ENCODE measurements around the gene TMEM69. TPM values are rescaled to one million over a fixed set of nuclear protein-coding genes. Genes with fewer than 3 reads are reported as not detected.
"Not testable (repeated sequence)": the region's sequence is repeated elsewhere in the genome, so short reads cannot be mapped to it uniquely, and the experiment has no call there.

TMEM69 gene
- total and polyA plus RNA-seq, 12 donors: 12.9 to 31.0 (median 24.6) TPM

GRCh38 chr1:45687014-45687753, 797 bp upstream of the TMEM69 start:
- Histone ChIP-seq H3K9me3 (no peaks in the 10 kb centered on the region), H3K4me3 (peak overlapping the region; percentile 70 to 95 (median 84)), H3K36me3 (peaks cover 0 to 19% (median 0%) of the 10 kb centered on the region in 9 donors), H3K27me3 (no peaks in the 10 kb centered on the region), H3K27ac (peak overlapping the region; percentile 88 to 98 (median 96)), H3K4me1 (peaks cover 0 to 49% (median 44%) of the 10 kb centered on the region in 9 donors)
- TF ChIP-seq CTCF (IDR thresholded peaks at IDR 0.05): no peak
- ATAC-seq (peak; percentile 94 to 97 (median 95)), DNase-seq (peak; percentile 97)
- 0% methylated on average over 44 of the region's 44 CpGs for WGBS, 2 donors
- intact Hi-C loops (cut with DNase I): loop anchor here in 6 of 10 donors (2.0 to 10.0 kb wide), 8 partner anchors 62 to 338 kb away; partner anchors contain the start of genes IPP (in 4 of the 6), NASP (in 2 of the 6), CCDC163 (in 1 of the 6) and CCDC17 (in 1 of the 6)

GRCh38 chr1:45693811-45694210, 5.8 kb downstream of the TMEM69 start:
- Histone ChIP-seq H3K36me3 (peaks cover 0 to 81% (median 29%) of the 10 kb centered on the region in 9 donors), H3K4me1 (peaks cover 0 to 11% (median 9%) of the 10 kb centered on the region in 9 donors)
- H3K4me3 ChIP-seq; ATAC-seq; DNase-seq; H3K9me3 ChIP-seq; H3K27ac ChIP-seq; intact Hi-C loops (cut with DNase I); H3K27me3 ChIP-seq: not testable (repeated sequence)
- 81 to 87% methylated on average over 8 of the region's 8 CpGs for WGBS, 2 donors

GRCh38 chr1:45694823-45695222, 6.8 kb downstream of the TMEM69 start:
- ATAC-seq: no peak
- Histone ChIP-seq H3K27ac (no peak overlapping the region), H3K36me3 (peaks cover 0 to 91% (median 29%) of the 10 kb centered on the region in 9 donors), H3K27me3 (no peaks in the 10 kb centered on the region), H3K4me3 (no peak overlapping the region), H3K4me1 (peaks cover 0 to under 1% (median 0%) of the 10 kb centered on the region in 9 donors), H3K9me3 (no peaks in the 10 kb centered on the region)
- intact Hi-C loops (cut with DNase I): no loop called here
- WGBS, 2 donors: 93 to 95% methylated on average over 7 of the region's 7 CpGs
- TF ChIP-seq CTCF (IDR thresholded peaks at IDR 0.05): no peak
- DNase-seq: no peak

- H3K4me1 ChIP-seq: no peaks in the 10 kb centered on the region
- ATAC-seq: no peak
- H3K9me3 ChIP-seq: peaks cover 0 to 17% (median 0%) of the 10 kb centered on the region in 11 donors
- H3K27me3 ChIP-seq: no peaks in the 10 kb centered on the region
- intact Hi-C loops (cut with DNase I): no loop called here
- H3K4me3 ChIP-seq: no peak overlapping the region
- no peak for DNase-seq
- no peak overlapping the region for H3K27ac ChIP-seq
- H3K36me3 ChIP-seq: peaks cover 0 to 72% (median 14%) of the 10 kb centered on the region in 9 donors
- 95% methylated on average over 1 of the region's 1 CpG for WGBS, 2 donors
- no peak for TF ChIP-seq CTCF (IDR thresholded peaks at IDR 0.05)
These were observed 16.7 kb downstream of the TMEM69 start for GRCh38 chr1:45704637-45705036.

- H3K4me3 ChIP-seq: no peak overlapping the region
- H3K27me3 ChIP-seq: no peaks in the 10 kb centered on the region
- no peak for TF ChIP-seq CTCF (IDR thresholded peaks at IDR 0.05)
- peaks cover 0 to 84% (median 16%) of the 10 kb centered on the region in 9 donors for H3K36me3 ChIP-seq
- ATAC-seq (no peak), DNase-seq (no peak)
- no peaks in the 10 kb centered on the region for H3K4me1 ChIP-seq
- intact Hi-C loops (cut with DNase I): no loop called here
- WGBS, 2 donors: 89 to 93% methylated on average over 3 of the region's 3 CpGs
- H3K27ac ChIP-seq: no peak overlapping the region
- peaks cover 0 to 2% (median 0%) of the 10 kb centered on the region in 11 donors for H3K9me3 ChIP-seq
These were observed 25.7 kb downstream of the TMEM69 start for GRCh38 chr1:45713711-45714110.

All from heart right ventricle (tissue), 16 donors.